B cell (primary cell): ENCODE results near the gene REC8. TPM values are rescaled to one million over a fixed set of nuclear protein-coding genes. Genes with fewer than 3 reads are reported as not detected.

ENCODE experiments used
- ATAC-seq: fragments of 200-7000 bp; cut with Tn5 transposase; one replicate; pipeline ENCODE4 v1.10.0; 2021; ENCODE audit warnings: low read depth, mild to moderate bottlenecking, moderate number of reproducible peaks, moderate library complexity
- CTCF ChIA-PET: fragments of 350-600 bp; sonication (Branson Sonifier 250); formaldehyde crosslinking; loops from one replicate; lab custom pipeline; 2021; ENCODE audit warnings: antibody characterized with exemption, inconsistent platforms; lab: Charles Lee
- POLR2A ChIA-PET: fragments of 350-600 bp; sonication (Branson Sonifier 250); formaldehyde crosslinking; loops from one replicate; lab custom pipeline; 2021; ENCODE audit warnings: antibody characterized with exemption; lab: Charles Lee
- DNase-seq: peaks from one replicate; pipeline ENCODE4 v3.0.0; 2013
- H2AFZ ChIP-seq: 2 replicates; pipeline ENCODE4 v1.6.1; 2012; ENCODE audit warnings: mild to moderate bottlenecking, low read depth, low read length; ENCODE audit not compliant: insufficient read depth, poor library complexity, severe bottlenecking
- H3K27ac ChIP-seq, 2 donors: 1 replicate in 1 of 2; 2 replicates in 1 of 2; pipeline ENCODE4 v1.5.1; 2012 to 2013; ENCODE audit warnings: low read length in 2 of 2, mild to moderate bottlenecking in 2 of 2, moderate library complexity in 1 of 2
- H3K27me3 ChIP-seq, 4 experiments: fragments of 200-600 bp in 1 of 4; sonication (generic) in 1 of 4; replicated peaks in 1 of 4; 1 replicate in 2 of 4; 2 replicates in 2 of 4; pipeline versions ENCODE4 v1.6.1 to v1.7.0; 2013 to 2016; ENCODE audit warnings: low read length in 3 of 4, mild to moderate bottlenecking in 2 of 4, mixed read lengths in 1 of 4, moderate library complexity in 1 of 4; ENCODE audit not compliant: insufficient read depth in 4 of 4, control insufficient read depth in 3 of 4; ENCODE audit errors: control extremely low read depth in 1 of 4
- H3K36me3 ChIP-seq, 2 experiments: replicated peaks in 1 of 2; 1 replicate in 1 of 2; 2 replicates in 1 of 2; pipeline versions ENCODE4 v1.6.1 to v1.7.1; 2013; ENCODE audit warnings: low read length in 1 of 2; ENCODE audit not compliant: insufficient read depth in 2 of 2, control insufficient read depth in 1 of 2; ENCODE audit errors: control extremely low read depth in 1 of 2, extremely low read depth in 1 of 2
- H3K4me1 ChIP-seq, 2 donors: fragments of 200-600 bp in 1 of 2; sonication (generic) in 1 of 2; 1 replicate in 1 of 2; 2 replicates in 1 of 2; pipeline versions ENCODE4 v1.5.1 to v1.6.1; 2013 to 2017; ENCODE audit warnings: low read length in 2 of 2; ENCODE audit not compliant: control insufficient read depth in 2 of 2, insufficient read depth in 2 of 2
- H3K4me2 ChIP-seq: replicated peaks from 2 replicates; pipeline ENCODE3; 2012; ENCODE audit warnings: mild to moderate bottlenecking, low read depth, low read length; ENCODE audit not compliant: poor library complexity, severe bottlenecking
- H3K4me3 ChIP-seq, 5 experiments: fragments of 200-600 bp in 1 of 5; sonication (generic) in 1 of 5; 1 replicate in 3 of 5; 2 replicates in 2 of 5; pipeline versions ENCODE4 v1.5.1 to v1.7.0; 2011 to 2016; ENCODE audit warnings: low read length in 4 of 5, mild to moderate bottlenecking in 4 of 5, low read depth in 2 of 5, control low read depth in 1 of 5, moderate library complexity in 1 of 5; ENCODE audit not compliant: insufficient read depth in 1 of 5; ENCODE audit errors: control extremely low read depth in 1 of 5, extremely low read depth in 1 of 5
- H3K79me2 ChIP-seq: fragments of 200-600 bp; sonication (generic); one replicate; pipeline ENCODE4 v1.6.0; 2016; ENCODE audit warnings: low read length; ENCODE audit not compliant: control insufficient read depth, insufficient read depth
- H3K9ac ChIP-seq: fragments of 200-600 bp; sonication (generic); 2 replicates; pipeline ENCODE4 v1.6.1; 2017; ENCODE audit warnings: mild to moderate bottlenecking, low read length, moderate library complexity
- H3K9me3 ChIP-seq, 3 donors: one replicate each; pipeline versions ENCODE4 v1.6.1 to v1.7.1; 2013; ENCODE audit warnings: low read length in 2 of 3; ENCODE audit not compliant: control insufficient read depth in 2 of 3, insufficient read depth in 1 of 3; ENCODE audit errors: control extremely low read depth in 1 of 3
- H4K20me1 ChIP-seq: 2 replicates; pipeline ENCODE4 v1.6.0; 2012; ENCODE audit warnings: mild to moderate bottlenecking, low read length; ENCODE audit not compliant: insufficient read depth, control insufficient read depth, poor library complexity, severe bottlenecking
- H3K27ac Mint-ChIP-seq: one replicate; pipeline ENCODE4 v1.8.0; 2021; ENCODE audit warnings: mixed read lengths
- H3K27me3 Mint-ChIP-seq: one replicate; pipeline ENCODE4 v1.8.0; 2021; ENCODE audit warnings: mixed read lengths
- H3K4me1 Mint-ChIP-seq: one replicate; pipeline ENCODE4 v1.8.0; 2021; ENCODE audit warnings: mixed read lengths
- H3K4me3 Mint-ChIP-seq: one replicate; pipeline ENCODE4 v1.8.0; 2021; ENCODE audit warnings: mixed read lengths
- H3K9me3 Mint-ChIP-seq: one replicate; pipeline ENCODE4 v1.8.0; 2022; ENCODE audit warnings: mixed read lengths; ENCODE audit not compliant: insufficient read depth
- CTCF ChIP-seq: fragments of 200-600 bp; IDR thresholded peaks from one replicate; pipeline ENCODE4 v1.8.0; 2022; ENCODE audit warnings: antibody characterized with exemption, mild to moderate bottlenecking
- EZH2 ChIP-seq: IDR thresholded peaks from 2 replicates; pipeline ENCODE4 v1.6.1; 2012; ENCODE audit warnings: borderline replicate concordance, low read depth, mild to moderate bottlenecking, moderate library complexity, low read length; ENCODE audit not compliant: insufficient read depth, poor library complexity, severe bottlenecking
- WGBS: methylation state at CpG from one replicate; pipeline ENCODE4 v1.1.5; 2013; ENCODE audit warnings: missing lambda C conversion rate; ENCODE audit not compliant: insufficient coverage; 5-methylcytosine and 5-hydroxymethylcytosine counted together
- intact Hi-C: fragments of 100-400 bp; cut with micrococcal nuclease; formaldehyde crosslinking; loops from one replicate; pipeline ENCODE4 v1.10.0; 2022
- polyA plus RNA-seq: library from polyadenylated mRNA; depleted of rRNA; stranded (reverse); fragments of >200 nt; gene quantifications from 2 replicates; pipeline ENCODE4 v1.2.3, GENCODE V29; 2012
- total RNA-seq, 2 donors: library from RNA; stranded (reverse); fragments of 120-200 nt in 1 of 2; gene quantifications; 1 replicate in 1 of 2; 2 replicates in 1 of 2; pipeline versions ENCODE4 v1.2.3 to v1.2.4, GENCODE V29; 2013 to 2022

REC8 gene
- total and polyA plus RNA-seq, 2 donors (not counting 1 experiment from before 2014, with no cell fraction given): 34.0 to 62.1 TPM

- CTCF ChIA-PET: interaction anchor here (0.8 to 1.5 kb wide), 2 partner anchors 12 to 147 kb away, joined by 3 read pairs; no protein-coding TSS in a partner anchor
- Histone ChIP-seq H3K4me2 (no peak overlapping the region), H3K79me2 (peaks cover 34% of the 10 kb centered on the region), H3K27me3 (no peaks in the 10 kb centered on the region), H3K4me1 (peaks cover 14 to 17% of the 10 kb centered on the region in 2 donors), H3K36me3 (peaks cover 4 to 64% of the 10 kb centered on the region in 2 experiments), H3K9me3 (no peaks in the 10 kb centered on the region), H3K9ac (no peak overlapping the region), H3K4me3 (no peak overlapping the region), H3K27ac (no peak overlapping the region), H4K20me1 (no peaks in the 10 kb centered on the region), H2AFZ (no peak overlapping the region)
- POLR2A ChIA-PET: interaction anchor here (1.0 kb wide), 1 partner anchor 10 kb away, joined by 3 read pairs; the partner anchor contains the start of gene TM9SF1
- TF ChIP-seq CTCF (no peak), EZH2 (no peak)
- ATAC-seq (no peak), DNase-seq (no peak)
- no peak overlapping the region for H3K27ac Mint-ChIP-seq
- intact Hi-C loops: no loop called here
- no peaks in the 10 kb centered on the region for H3K27me3 Mint-ChIP-seq
- 96% methylated on average over 11 of the region's 11 CpGs for WGBS
- no peak overlapping the region for H3K4me3 Mint-ChIP-seq
- peaks cover 25% of the 10 kb centered on the region for H3K4me1 Mint-ChIP-seq
- no peaks in the 10 kb centered on the region for H3K9me3 Mint-ChIP-seq
These were observed 13.9 kb downstream of the REC8 start for GRCh38 chr14:24185741-24186140.

GRCh38 chr14:24186831-24187538, 15.1 kb downstream of the REC8 start:
- H3K9me3 Mint-ChIP-seq: no peaks in the 10 kb centered on the region
- 95% methylated on average over 4 of the region's 10 CpGs for WGBS
- Histone ChIP-seq H3K27ac (no peak overlapping the region), H3K9me3 (no peaks in the 10 kb centered on the region), H4K20me1 (no peaks in the 10 kb centered on the region), H2AFZ (no peak overlapping the region), H3K36me3 (peaks cover 4 to 52% of the 10 kb centered on the region in 2 experiments), H3K27me3 (no peaks in the 10 kb centered on the region), H3K4me1 (peaks cover 14 to 17% of the 10 kb centered on the region in 2 donors), H3K79me2 (peaks cover 44% of the 10 kb centered on the region), H3K4me3 (no peak overlapping the region), H3K4me2 (peak overlapping the region; percentile 96), H3K9ac (no peak overlapping the region)
- DNase-seq (no peak), ATAC-seq (no peak)
- peaks cover 25% of the 10 kb centered on the region for H3K4me1 Mint-ChIP-seq
- no peaks in the 10 kb centered on the region for H3K27me3 Mint-ChIP-seq
- intact Hi-C loops: no loop called here
- ChIA-PET CTCF (interaction anchor here (1.0 to 3.7 kb wide), 8 partner anchors 13 to 255 kb away, joined by 3 to 21 read pairs (median 4); partner anchors contain the start of genes CHMP4A, CIDEB, IRF9 and TINF2), POLR2A (interaction anchor here (1.0 to 2.1 kb wide), 3 partner anchors 8 to 27 kb away, joined by 3 to 6 read pairs (median 4); partner anchors contain the start of genes IRF9 and TM9SF1)
- H3K4me3 Mint-ChIP-seq: peak overlapping the region; percentile 93
- H3K27ac Mint-ChIP-seq: peak overlapping the region; percentile 60
- TF ChIP-seq CTCF (no peak), EZH2 (no peak)
